Measurements from ENCODE around the gene VSNL1. TPM values are rescaled to one million over a fixed set of nuclear protein-coding genes. Genes with fewer than 3 reads are reported as not detected.

The VSNL1 gene
- polyA plus RNA-seq, 1 of the 3 experiments (the other 2 are of a cell fraction) = 1.3 TPM

- TF ChIP-seq IRF3 (IDR thresholded peaks at IDR 0.05; ENCODE audit: low read depth, low read length) = no peak
Observed at GRCh38 chr2:17644997-17645720, 104.7 kb downstream of the VSNL1 start (continued).

- no peaks in the 10 kb centered on the region for H3K36me3 ChIP-seq (replicated peaks in 1 of 2; ENCODE audit: control insufficient read depth in 1 of 2, insufficient read depth in 2 of 2, low read length in 1 of 2)
- H3K9ac ChIP-seq = no peak overlapping the region
- H3K79me2 ChIP-seq (ENCODE audit: insufficient read depth) = no peaks in the 10 kb centered on the region
- POLR2A ChIA-PET = interaction anchor here (0.6 kb wide), 1 partner anchor 1953 kb away, joined by 3 read pairs; no protein-coding TSS in a partner anchor
- H3K27ac ChIP-seq (ENCODE audit: low read depth in 2 of 2, low read length in 1 of 2) = peak overlapping the region in 1 of 2 experiments; percentile 25; a peak in 1 of 4 replicates
- CTCF ChIA-PET = interaction anchor here (0.6 to 23.6 kb wide), 65 partner anchors 10 to 1750 kb away, joined by 3 to 471 read pairs (median 4); partner anchors contain the start of genes RAD51AP2 and VSNL1
- peak; percentile 64 for DNase-seq
- H3K27me3 ChIP-seq (ENCODE audit: insufficient read depth) = no peaks in the 10 kb centered on the region
- H3K4me3 ChIP-seq (ENCODE audit: low read depth in 2 of 2, low read length in 1 of 2) = no peak overlapping the region; a peak in 1 of 4 replicates
- H4K20me1 ChIP-seq (ENCODE audit: insufficient read depth) = no peaks in the 10 kb centered on the region
- no peak overlapping the region for H3K4me2 ChIP-seq
- H3K9me3 ChIP-seq = no peaks in the 10 kb centered on the region
- WGBS (ENCODE audit: low lambda C conversion rate) = 1% methylated on average over 3 of the region's 3 CpGs
- H3K9me2 ChIP-seq = no peaks in the 10 kb centered on the region
- H2AFZ ChIP-seq (ENCODE audit: low read depth) = peak overlapping the region; percentile 37; the same call in 1 of the 2 replicates
- H3F3A ChIP-seq (replicated peaks; ENCODE audit: insufficient read depth) = peaks cover 11% of the 10 kb centered on the region
- H3K4me1 ChIP-seq (ENCODE audit: control insufficient read depth in 1 of 2, insufficient read depth in 2 of 2, low read depth in 1 of 2, low read length in 1 of 2) = peaks cover 0 to 30% of the 10 kb centered on the region in 2 experiments; a peak in 2 of 4 replicates
- TF ChIP-seq ELF1 (IDR thresholded peaks at IDR 0.05) (no peak), PBX3 (IDR thresholded peaks at IDR 0.05) (peak; percentile 69), TEAD4 (IDR thresholded peaks at IDR 0.05; ENCODE audit: borderline replicate concordance, insufficient read depth) (0 out of 2 replicates have a peak, but pooled peaks have one; percentile 9), JUND (IDR thresholded peaks at IDR 0.05) (peak; percentile 64), SMC3 (IDR thresholded peaks at IDR 0.05; ENCODE audit: low read depth, low read length) (peak; percentile 81), ZBTB33 (IDR thresholded peaks at IDR 0.05; ENCODE audit: borderline replicate concordance, low read depth) (no peak), RAD21 (IDR thresholded peaks at IDR 0.05; ENCODE audit: low read length) (peak; percentile 78), USF1 (IDR thresholded peaks at IDR 0.05; ENCODE audit: borderline replicate concordance, low read depth) (no peak), RCOR1 (IDR thresholded peaks at IDR 0.05; ENCODE audit: low read length) (peak; percentile 19; the same call in 1 of the 2 replicates), POLR2AphosphoS5 (IDR thresholded peaks at IDR 0.05; ENCODE audit: low read depth, low read length) (peak; percentile 29; the same call in 1 of the 2 replicates), TAF1 (IDR thresholded peaks at IDR 0.05; ENCODE audit: borderline replicate concordance, low read depth, low read length) (0 out of 2 replicates have a peak, but pooled peaks have one; percentile 2), SIN3A (IDR thresholded peaks at IDR 0.05; ENCODE audit: borderline replicate concordance, low read depth, low read length) (peak; percentile 54; the same call in 1 of the 2 replicates), FOSL2 (IDR thresholded peaks at IDR 0.05; ENCODE audit: borderline replicate concordance, low read depth) (peak; percentile 77), REST (IDR thresholded peaks at IDR 0.05; ENCODE audit: low read depth, low read length) (no peak), RFX5 (IDR thresholded peaks at IDR 0.05; ENCODE audit: low read length) (peak; percentile 71; the same call in 1 of the 2 replicates), GATA2 (CRISPR knock-in tag; IDR thresholded peaks at IDR 0.05) (no peak), TCF12 (IDR thresholded peaks at IDR 0.05) (peak; percentile 83), CHD2 (IDR thresholded peaks at IDR 0.05; ENCODE audit: low read length, partially characterized antibody) (peak; percentile 20)
Observed at GRCh38 chr2:17646081-17646554, 105.6 kb downstream of the VSNL1 start.

Data from SK-N-SH (cell line).